HepG2 (cell line): ENCODE measurements around the gene GALNT1. TPM values are rescaled to one million over a fixed set of nuclear protein-coding genes. Genes with fewer than 3 reads are reported as not detected.

ENCODE experiments used
- ATAC-seq: fragments of 200-7000 bp; cut with Tn5 transposase; 3 replicates; pipeline ENCODE4 v1.9.1; 2020; ENCODE audit warnings: mild to moderate bottlenecking, moderate library complexity
- BruUV-seq: library from RNA; stranded (reverse); fragments of 400-500 nt; replicated peaks from 2 replicates; lab custom pipeline; 2021; lab: Mats Ljungman, UMichigan
- CTCF ChIA-PET: fragments of 300-600 bp; formaldehyde crosslinking; extraction: SDS; loops from one replicate; lab custom pipeline; 2021; ENCODE audit warnings: low total read pairs, inconsistent platforms, low intra/inter-chr PET ratio; lab: Yijun Ruan, JAX
- POLR2A ChIA-PET: fragments of 350-600 bp; sonication (Branson Sonifier 250); formaldehyde crosslinking; loops from one replicate; lab custom pipeline; 2020; ENCODE audit warnings: antibody characterized with exemption, inconsistent platforms; lab: Yijun Ruan, JAX
- DNase-seq: peaks from one replicate; pipeline ENCODE4 v3.0.0-alpha.2; 2015; ENCODE audit warnings: low spot score
- FAIRE-seq: peaks from 3 replicates; lab custom pipeline; 2011; peaks lifted over from hg19 to GRCh38; lab: Jason Lieb, UNC
- H2AFZ ChIP-seq: one replicate; pipeline ENCODE4 v1.6.1; 2011; ENCODE audit warnings: low read length, inconsistent platforms
- H3K27ac ChIP-seq: fragments of 300-600 bp; 3 replicates; pipeline ENCODE4 v1.8.0; 2011; ENCODE audit warnings: mixed run types, mild to moderate bottlenecking, mixed read lengths, low read length, inconsistent platforms; ENCODE audit not compliant: insufficient read depth; ENCODE audit errors: extremely low read length
- H3K27me3 ChIP-seq, 2 experiments: fragments of 200-600 bp in 1 of 2; 2 replicates in 1 of 2; 3 replicates in 1 of 2; pipeline versions ENCODE4 v1.6.0 to v1.8.0; 2011; ENCODE audit warnings: low read length in 2 of 2, mild to moderate bottlenecking in 2 of 2, moderate library complexity in 2 of 2, inconsistent platforms in 1 of 2; ENCODE audit not compliant: insufficient read depth in 2 of 2, control insufficient read depth in 1 of 2
- H3K36me3 ChIP-seq, 2 experiments: fragments of 200-600 bp in 1 of 2; replicated peaks in 1 of 2; 2 replicates in 1 of 2; 3 replicates in 1 of 2; pipeline versions ENCODE4 v1.5.1 to v1.8.0; 2011; ENCODE audit warnings: low read length in 2 of 2, inconsistent platforms in 1 of 2; ENCODE audit not compliant: insufficient read depth in 2 of 2, control insufficient read depth in 1 of 2
- H3K4me1 ChIP-seq: 2 replicates; pipeline ENCODE4 v1.5.1; 2012; ENCODE audit warnings: low read length, inconsistent platforms; ENCODE audit not compliant: insufficient read depth
- H3K4me2 ChIP-seq: 2 replicates; pipeline ENCODE4 v1.6.0; 2011; ENCODE audit warnings: low read depth, low read length, inconsistent platforms
- H3K4me3 ChIP-seq, 3 experiments: fragments of 200-600 bp in 1 of 3; sonication (generic), shearing (Covaris generic) in 1 of 3; replicated peaks in 1 of 3; 2 replicates each; pipeline ENCODE4 v1.5.1; 2011 to 2016; ENCODE audit warnings: low read length in 3 of 3, inconsistent platforms in 2 of 3, low read depth in 2 of 3, mild to moderate bottlenecking in 2 of 3, control low read depth in 1 of 3, mixed read lengths in 1 of 3; ENCODE audit not compliant: insufficient read depth in 1 of 3
- H3K79me2 ChIP-seq: one replicate; pipeline ENCODE4 v1.6.1; 2011; ENCODE audit warnings: low read length, inconsistent platforms; ENCODE audit not compliant: insufficient read depth
- H3K9ac ChIP-seq: 2 replicates; pipeline ENCODE4 v1.6.0; 2011; ENCODE audit warnings: mild to moderate bottlenecking, low read depth, low read length, inconsistent platforms; ENCODE audit not compliant: insufficient read depth
- H3K9me3 ChIP-seq: 2 replicates; pipeline ENCODE4 v1.5.1; 2012; ENCODE audit warnings: mild to moderate bottlenecking, low read length
- H4K20me1 ChIP-seq: 2 replicates; pipeline ENCODE4 v1.6.0; 2011; ENCODE audit warnings: inconsistent platforms, mild to moderate bottlenecking, low read length, moderate library complexity; ENCODE audit not compliant: insufficient read depth
- ATAD3A ChIP-seq: sonication (generic); formaldehyde crosslinking; IDR thresholded peaks from 2 replicates; pipeline ENCODE4 v1.4.0; 2020; ENCODE audit warnings: missing genetic modification reagents
- FOSL1 ChIP-seq: sonication (generic); formaldehyde crosslinking; IDR thresholded peaks from 2 replicates; pipeline ENCODE4 v1.9.0; 2021; ENCODE audit warnings: missing genetic modification reagents, borderline replicate concordance
- NFATC3 ChIP-seq: sonication (generic); formaldehyde crosslinking; IDR thresholded peaks from 2 replicates; pipeline ENCODE4 v1.5.1; 2020; ENCODE audit warnings: mild to moderate bottlenecking, missing genetic modification reagents
- RARA ChIP-seq: IDR thresholded peaks from 2 replicates; pipeline ENCODE4 v1.6.1; 2016; ENCODE audit warnings: missing genetic modification reagents, missing compliant biosample characterization
- RBM39 ChIP-seq: fragments of 200-400 bp; formaldehyde crosslinking; IDR thresholded peaks from one replicate; pipeline ENCODE4 v1.6.1; 2018; ENCODE audit warnings: antibody characterized with exemption, mild to moderate bottlenecking, low read depth, low read length; ENCODE audit not compliant: poor library complexity, severe bottlenecking
- SIX1 ChIP-seq: sonication (generic); formaldehyde crosslinking; IDR thresholded peaks from 2 replicates; pipeline ENCODE4 v1.4.0; 2020; ENCODE audit warnings: missing genetic modification reagents, borderline replicate concordance
- TBL1XR1 ChIP-seq: fragments of 150-350 bp; IDR thresholded peaks from 2 replicates; pipeline ENCODE4 v1.6.1; 2014; ENCODE audit warnings: borderline replicate concordance, low read length; ENCODE audit not compliant: partially characterized antibody
- ZNF382 ChIP-seq: sonication (generic); formaldehyde crosslinking; IDR thresholded peaks from 2 replicates; pipeline ENCODE4 v1.5.0; 2020; ENCODE audit warnings: missing genetic modification reagents, mild to moderate bottlenecking, borderline replicate concordance
- ZNF484 ChIP-seq: sonication (generic); formaldehyde crosslinking; IDR thresholded peaks from 2 replicates; pipeline ENCODE4 v1.5.1; 2020; ENCODE audit warnings: mild to moderate bottlenecking, low read depth, missing genetic modification reagents, borderline replicate concordance
- ZNF614 ChIP-seq: IDR thresholded peaks from 2 replicates; pipeline ENCODE4 v1.6.1; 2018; ENCODE audit warnings: missing biosample characterization, missing genetic modification reagents, inconsistent platforms, borderline replicate concordance
- ZNF615 ChIP-seq: sonication (generic); formaldehyde crosslinking; IDR thresholded peaks from 2 replicates; pipeline ENCODE4 v1.5.0; 2020; ENCODE audit warnings: mild to moderate bottlenecking, missing genetic modification reagents, borderline replicate concordance
- ZNF629 ChIP-seq: sonication (generic); formaldehyde crosslinking; conservative IDR thresholded peaks from 2 replicates; pipeline ENCODE4 v1.5.0; 2020; ENCODE audit warnings: missing genetic modification reagents
- WGBS: methylation state at CpG from one replicate; pipeline ENCODE4 v1.1.6; 2017; ENCODE audit warnings: low lambda C conversion rate; 5-methylcytosine and 5-hydroxymethylcytosine counted together
- in situ Hi-C: cut with HindIII; loops from 2 replicates; pipeline ENCODE4 v1.10.0; 2017; ENCODE audit warnings: low pct_unique_long_range_greater_than_20kb; ENCODE audit not compliant: extremely low pct_ligation_motif_present
- intact Hi-C: fragments of 100-400 bp; cut with micrococcal nuclease; formaldehyde crosslinking; loops from one replicate; pipeline ENCODE4 v1.10.0; 2022; ENCODE audit not compliant: unreplicated experiment
- polyA plus RNA-seq, 8 experiments: library from polyadenylated mRNA; depleted of rRNA in 3 of 8; stranded (reverse) in 7 of 8; unstranded in 1 of 8; fragments of >200 nt; fragmentation: Illumina TruSeq in 4 of 8; extraction: Trizol in 4 of 8; gene quantifications; 2 replicates each; pipeline versions ENCODE4 v1.2.1 to v1.2.3, GENCODE V29; 2011 to 2016; ENCODE audit warnings: low read depth in 4 of 8, missing spikeins in 1 of 8, mixed read lengths in 1 of 8; ENCODE audit not compliant: insufficient read depth in 1 of 8
- total RNA-seq, 5 experiments: library from RNA; depleted of rRNA; stranded (reverse); fragments of >200 nt; fragmentation: Illumina TruSeq; extraction: Trizol; gene quantifications; 2 replicates each; pipeline ENCODE4 v1.2.3, GENCODE V29; 2016; ENCODE audit warnings: low read depth in 1 of 5
- TF ChIP-seq, protein P1 (sequence below): sonication (generic); formaldehyde crosslinking; IDR thresholded peaks from 2 replicates; pipeline ENCODE4 v1.5.1; 2020; ENCODE audit warnings: missing genetic modification reagents, mild to moderate bottlenecking, borderline replicate concordance
- TF ChIP-seq, protein P2 (sequence below): IDR thresholded peaks from 2 replicates; pipeline ENCODE4 v1.6.1; 2016; ENCODE audit warnings: missing compliant biosample characterization, missing genetic modification reagents, borderline replicate concordance
- TF ChIP-seq, protein P3 (sequence below): IDR thresholded peaks from 2 replicates; pipeline ENCODE4 v1.6.1; 2016; ENCODE audit warnings: low read depth

GALNT1 gene
- total and polyA plus RNA-seq, 2 of the 13 experiments (the other 11 are each of a cell fraction or from before 2014, with no cell fraction given) = 41.1 to 100 TPM

DNA sequence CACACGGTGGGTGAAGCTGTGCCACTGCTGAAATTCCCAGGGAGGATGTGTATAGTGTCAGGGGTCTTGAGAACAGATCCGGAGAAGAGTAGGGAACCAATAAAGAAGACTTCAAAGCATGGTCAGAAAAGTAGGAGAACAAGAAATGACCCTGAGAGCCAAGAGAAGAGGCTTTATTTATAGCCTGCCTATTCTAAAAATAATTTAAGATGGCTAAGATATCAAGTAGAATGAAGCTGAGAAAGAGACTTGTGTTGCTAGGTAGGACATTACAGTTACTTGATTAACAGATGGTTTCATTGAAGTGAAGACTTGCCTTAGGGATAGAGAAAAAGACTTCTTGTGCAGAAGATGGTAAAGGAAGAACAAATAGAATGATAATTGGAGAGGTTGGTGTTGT lies 43.7 kb downstream of the GALNT1 start:
- H2AFZ ChIP-seq = no peak overlapping the region
- TF ChIP-seq ZNF614 (CRISPR knock-in tag) (no peak), FOSL1 (CRISPR knock-in tag) (no peak)
- H3K27ac ChIP-seq = no peak overlapping the region
- ATAC-seq (no peak), DNase-seq (no peak), FAIRE-seq (no peak)
- H4K20me1 ChIP-seq = no peaks in the 10 kb centered on the region
- peaks cover 0 to 2% of the 10 kb centered on the region in 2 experiments; a peak in 1 of 5 replicates for H3K36me3 ChIP-seq
- H3K4me1 ChIP-seq = no peaks in the 10 kb centered on the region
- H3K4me3 ChIP-seq = no peak overlapping the region
- no peak overlapping the region for H3K9ac ChIP-seq
- ChIA-PET CTCF (no interaction called here), POLR2A (no interaction called here)
- WGBS = 100% methylated on average over 2 of the region's 2 CpGs
- H3K4me2 ChIP-seq = no peak overlapping the region
- no TSS peak for BruUV-seq
- in situ Hi-C loops (no loop called here), intact Hi-C loops (no loop called here)
- H3K9me3 ChIP-seq = peaks cover 6% of the 10 kb centered on the region; the same call in 1 of the 2 replicates
- H3K27me3 ChIP-seq = no peaks in the 10 kb centered on the region
- peaks cover 15% of the 10 kb centered on the region for H3K79me2 ChIP-seq

DNA sequence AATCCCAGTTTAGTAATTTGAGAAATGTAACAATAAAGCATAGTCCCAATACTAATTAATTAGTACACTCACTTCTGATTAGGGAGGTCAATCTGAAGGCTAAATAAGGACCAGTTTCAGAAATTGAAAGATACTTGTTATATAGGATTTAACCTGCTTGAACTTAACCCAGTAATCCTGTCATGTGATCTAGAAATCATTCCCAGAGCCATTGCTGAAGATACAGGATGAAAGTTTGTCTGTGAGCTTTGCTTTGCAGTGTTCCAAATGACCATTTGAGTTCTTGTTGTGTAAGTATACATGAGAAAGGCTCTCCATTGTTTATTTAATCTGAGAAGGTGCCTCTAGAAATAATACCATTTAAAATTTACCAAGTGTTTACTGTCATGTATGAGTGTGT lies 52.2 kb downstream of the GALNT1 start:
- no peak for ATAC-seq
- no peak for FAIRE-seq
- Histone ChIP-seq H3K4me2 (no peak overlapping the region), H3K4me3 (no peak overlapping the region), H3K4me1 (no peaks in the 10 kb centered on the region), H2AFZ (no peak overlapping the region), H3K9me3 (peaks cover 19% of the 10 kb centered on the region), H3K36me3 (0 out of 5 replicates have a peak, but pooled peaks cover 0 to 1% of the 10 kb centered on the region in 2 experiments), H4K20me1 (no peaks in the 10 kb centered on the region), H3K79me2 (no peaks in the 10 kb centered on the region), H3K27ac (no peak overlapping the region), H3K9ac (no peak overlapping the region), H3K27me3 (no peaks in the 10 kb centered on the region)
- ChIA-PET CTCF (no interaction called here), POLR2A (no interaction called here)
- intact Hi-C loops (no loop called here), in situ Hi-C loops (no loop called here)
- DNase-seq = no peak
- no TSS peak for BruUV-seq
- TF ChIP-seq RARA (CRISPR knock-in tag) (no peak), RBM39 (no peak), ZNF382 (CRISPR knock-in tag) (no peak), SIX1 (CRISPR knock-in tag) (no peak), NFATC3 (CRISPR knock-in tag) (no peak), TBL1XR1 (no peak), ZNF484 (CRISPR knock-in tag) (no peak), ATAD3A (CRISPR knock-in tag) (no peak), ZNF615 (CRISPR knock-in tag) (no peak), ZNF629 (CRISPR knock-in tag) (no peak)
- TF ChIP-seq, protein P1, sequence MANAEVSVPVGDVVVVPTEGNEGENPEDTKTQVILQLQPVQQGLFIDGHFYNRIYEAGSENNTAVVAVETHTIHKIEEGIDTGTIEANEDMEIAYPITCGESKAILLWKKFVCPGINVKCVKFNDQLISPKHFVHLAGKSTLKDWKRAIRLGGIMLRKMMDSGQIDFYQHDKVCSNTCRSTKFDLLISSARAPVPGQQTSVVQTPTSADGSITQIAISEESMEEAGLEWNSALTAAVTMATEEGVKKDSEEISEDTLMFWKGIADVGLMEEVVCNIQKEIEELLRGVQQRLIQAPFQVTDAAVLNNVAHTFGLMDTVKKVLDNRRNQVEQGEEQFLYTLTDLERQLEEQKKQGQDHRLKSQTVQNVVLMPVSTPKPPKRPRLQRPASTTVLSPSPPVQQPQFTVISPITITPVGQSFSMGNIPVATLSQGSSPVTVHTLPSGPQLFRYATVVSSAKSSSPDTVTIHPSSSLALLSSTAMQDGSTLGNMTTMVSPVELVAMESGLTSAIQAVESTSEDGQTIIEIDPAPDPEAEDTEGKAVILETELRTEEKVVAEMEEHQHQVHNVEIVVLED (CRISPR knock-in tag) = no peak
- TF ChIP-seq, protein P2, sequence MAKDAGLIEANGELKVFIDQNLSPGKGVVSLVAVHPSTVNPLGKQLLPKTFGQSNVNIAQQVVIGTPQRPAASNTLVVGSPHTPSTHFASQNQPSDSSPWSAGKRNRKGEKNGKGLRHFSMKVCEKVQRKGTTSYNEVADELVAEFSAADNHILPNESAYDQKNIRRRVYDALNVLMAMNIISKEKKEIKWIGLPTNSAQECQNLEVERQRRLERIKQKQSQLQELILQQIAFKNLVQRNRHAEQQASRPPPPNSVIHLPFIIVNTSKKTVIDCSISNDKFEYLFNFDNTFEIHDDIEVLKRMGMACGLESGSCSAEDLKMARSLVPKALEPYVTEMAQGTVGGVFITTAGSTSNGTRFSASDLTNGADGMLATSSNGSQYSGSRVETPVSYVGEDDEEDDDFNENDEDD (CRISPR knock-in tag) = no peak
- TF ChIP-seq, protein P3, sequence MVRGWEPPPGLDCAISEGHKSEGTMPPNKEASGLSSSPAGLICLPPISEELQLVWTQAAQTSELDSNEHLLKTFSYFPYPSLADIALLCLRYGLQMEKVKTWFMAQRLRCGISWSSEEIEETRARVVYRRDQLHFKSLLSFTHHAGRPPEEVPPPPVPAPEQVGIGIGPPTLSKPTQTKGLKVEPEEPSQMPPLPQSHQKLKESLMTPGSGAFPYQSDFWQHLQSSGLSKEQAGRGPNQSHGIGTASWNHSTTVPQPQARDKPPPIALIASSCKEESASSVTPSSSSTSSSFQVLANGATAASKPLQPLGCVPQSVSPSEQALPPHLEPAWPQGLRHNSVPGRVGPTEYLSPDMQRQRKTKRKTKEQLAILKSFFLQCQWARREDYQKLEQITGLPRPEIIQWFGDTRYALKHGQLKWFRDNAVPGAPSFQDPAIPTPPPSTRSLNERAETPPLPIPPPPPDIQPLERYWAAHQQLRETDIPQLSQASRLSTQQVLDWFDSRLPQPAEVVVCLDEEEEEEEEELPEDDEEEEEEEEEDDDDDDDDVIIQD (CRISPR knock-in tag) = no peak
